Hindlimb muscle (tissue), 1 donor: ENCODE data around the gene NCAM1. TPM values are rescaled to one million over a fixed set of nuclear protein-coding genes. Genes with fewer than 3 reads are reported as not detected.
"Not testable (repeated sequence)": the region's sequence is repeated elsewhere in the genome, so short reads cannot be mapped to it uniquely, and the experiment has no call there.

Experiments used
- DNase-seq: peaks from one replicate; pipeline ENCODE4 v3.0.0-alpha.2; 2013
- polyA plus RNA-seq: library from polyadenylated mRNA; unstranded; fragments of 120-200 nt; gene quantifications from one replicate; pipeline ENCODE4 v1.2.1, GENCODE V29; 2013; ENCODE audit not compliant: insufficient read length

Gene NCAM1
- polyA plus RNA-seq, 1 donor = 183 TPM

DNA sequence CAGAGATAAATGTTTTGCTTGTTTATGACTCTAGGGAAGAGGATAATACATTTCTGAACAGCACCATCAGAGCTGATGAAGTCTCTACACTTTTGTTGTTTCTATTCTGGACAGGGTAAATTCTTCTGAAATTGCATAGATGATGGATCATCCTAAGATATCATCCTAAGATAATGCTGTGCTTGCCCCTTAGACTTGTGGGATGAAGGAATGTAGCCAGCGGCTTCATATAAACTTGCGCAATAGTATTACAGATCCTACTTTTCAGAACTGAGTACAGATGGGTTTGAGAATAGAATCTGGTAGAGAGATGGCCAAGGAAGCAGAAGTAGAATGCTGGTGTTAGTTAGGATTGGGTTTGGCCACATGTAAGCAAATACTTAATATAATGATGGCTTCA lies 61.0 kb downstream of the NCAM1 start:
- no peak for DNase-seq

DNA sequence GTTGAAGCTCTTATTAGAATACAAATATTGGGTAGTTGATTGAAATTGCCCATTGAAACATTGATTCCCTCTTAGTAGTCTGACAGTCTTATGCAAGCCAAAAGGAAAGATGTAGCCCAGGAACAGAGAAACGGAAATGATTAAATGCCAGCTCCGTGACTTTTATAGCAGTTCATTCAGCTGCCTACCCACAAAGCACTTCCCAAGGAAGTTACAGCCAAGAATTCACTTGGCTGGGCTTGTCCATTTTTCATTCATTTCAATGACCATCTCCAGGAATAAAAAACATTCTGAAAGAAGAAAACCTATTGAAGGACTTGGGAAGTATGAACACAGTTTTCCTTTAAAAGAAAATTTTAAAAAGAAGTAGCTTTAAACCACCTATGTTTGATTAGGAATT lies 62.0 kb downstream of the NCAM1 start:
- DNase-seq = no peak

DNA sequence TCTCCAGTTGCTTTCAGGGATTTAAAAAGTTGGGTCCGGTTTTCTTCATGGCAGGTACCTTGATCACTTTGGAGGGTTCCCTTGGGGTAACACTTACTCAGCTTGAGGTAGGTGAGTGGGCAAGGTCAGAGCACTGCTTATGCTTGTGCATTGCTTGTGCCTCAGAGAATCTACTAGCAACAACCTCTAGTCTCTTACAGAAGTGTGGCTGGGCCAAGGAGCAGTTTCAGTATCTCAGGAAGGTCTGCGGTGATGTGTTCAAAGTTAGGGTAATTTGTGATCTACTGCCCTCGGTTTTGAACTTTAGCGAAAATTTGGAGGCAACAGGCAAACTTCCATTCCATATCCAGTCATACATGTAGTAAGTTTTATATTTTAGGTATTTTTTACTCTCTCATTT lies 62.8 kb downstream of the NCAM1 start:
- no peak for DNase-seq

- no peak for DNase-seq
These were observed 65.6 kb downstream of the NCAM1 start for GRCh38 chr11:113026778-113027177.

- DNase-seq = no peak
These were observed 73.4 kb downstream of the NCAM1 start for GRCh38 chr11:113034576-113034975.

DNA sequence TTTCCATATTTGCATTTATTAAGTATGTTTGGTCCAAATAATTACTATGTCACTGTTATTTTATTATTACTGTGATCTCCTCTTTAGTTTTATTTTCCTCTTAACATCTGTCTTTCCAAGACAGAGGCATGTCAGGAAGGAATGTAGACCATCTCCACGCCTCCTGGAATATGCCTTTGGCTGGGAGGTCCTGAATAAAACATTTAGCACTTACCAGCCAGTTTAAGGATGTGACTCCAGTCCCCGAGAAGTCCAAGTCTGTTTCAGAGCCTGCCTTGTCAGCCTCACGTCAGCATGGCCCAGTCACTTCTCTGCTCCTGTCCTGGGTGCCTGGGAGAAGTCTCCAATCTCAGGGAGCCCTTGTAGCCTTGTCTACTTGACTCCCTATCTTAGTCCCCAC lies 74.5 kb downstream of the NCAM1 start:
- DNase-seq = no peak

- no peak for DNase-seq
These were observed 82.5 kb downstream of the NCAM1 start for GRCh38 chr11:113043698-113044097.

- DNase-seq = no peak
These were observed 83.9 kb downstream of the NCAM1 start for GRCh38 chr11:113045146-113045545.

- no peak for DNase-seq
These were observed 85.6 kb downstream of the NCAM1 start for GRCh38 chr11:113046866-113047265.

- peak; percentile 20 for DNase-seq
These were observed 87.9 kb downstream of the NCAM1 start for GRCh38 chr11:113048820-113049768.

GRCh38 chr11:113053042-113053441 lies 91.8 kb downstream of the NCAM1 start:
- not testable (repeated sequence) for DNase-seq

DNA sequence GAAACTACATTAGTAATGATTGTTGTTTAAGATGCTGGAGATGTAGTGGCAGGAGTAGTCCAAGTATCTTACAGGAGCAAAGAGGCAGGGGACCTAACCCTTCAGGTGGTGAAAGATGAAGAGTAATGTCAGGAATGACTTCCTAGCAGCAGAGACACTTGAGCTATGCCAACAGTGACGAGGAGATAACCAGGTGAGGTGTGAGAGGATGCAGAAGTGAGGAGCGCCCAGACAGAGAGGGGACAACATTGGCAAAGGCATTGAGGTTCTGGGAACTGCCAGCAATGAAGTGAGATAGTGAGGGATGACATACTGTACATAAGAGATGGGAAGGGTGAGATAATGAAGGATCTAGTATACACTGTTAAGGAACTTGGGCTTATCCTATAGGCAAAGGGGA lies 95.8 kb downstream of the NCAM1 start:
- DNase-seq = no peak

- no peak for DNase-seq
These were observed 98.3 kb downstream of the NCAM1 start for GRCh38 chr11:113059548-113059947.

DNA sequence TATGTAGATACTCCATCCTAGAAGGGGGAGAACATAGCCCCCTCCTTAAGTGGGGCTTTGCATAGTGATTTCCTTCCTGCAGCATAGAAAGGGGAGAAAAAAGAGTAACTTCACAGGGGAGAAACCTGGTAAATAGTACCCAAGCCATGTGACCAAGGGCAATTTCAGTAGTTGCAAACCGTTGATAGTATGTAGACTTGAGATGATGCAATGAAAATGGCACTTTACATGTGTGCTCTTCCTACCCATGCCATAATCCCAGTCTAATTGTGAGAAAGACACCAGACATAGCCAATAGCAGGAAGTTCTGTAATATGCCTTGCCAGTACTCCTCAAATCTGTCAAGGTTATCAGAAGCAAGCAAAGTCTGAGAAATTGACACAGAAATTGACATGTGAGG lies 104.1 kb downstream of the NCAM1 start:
- DNase-seq = no peak

DNA sequence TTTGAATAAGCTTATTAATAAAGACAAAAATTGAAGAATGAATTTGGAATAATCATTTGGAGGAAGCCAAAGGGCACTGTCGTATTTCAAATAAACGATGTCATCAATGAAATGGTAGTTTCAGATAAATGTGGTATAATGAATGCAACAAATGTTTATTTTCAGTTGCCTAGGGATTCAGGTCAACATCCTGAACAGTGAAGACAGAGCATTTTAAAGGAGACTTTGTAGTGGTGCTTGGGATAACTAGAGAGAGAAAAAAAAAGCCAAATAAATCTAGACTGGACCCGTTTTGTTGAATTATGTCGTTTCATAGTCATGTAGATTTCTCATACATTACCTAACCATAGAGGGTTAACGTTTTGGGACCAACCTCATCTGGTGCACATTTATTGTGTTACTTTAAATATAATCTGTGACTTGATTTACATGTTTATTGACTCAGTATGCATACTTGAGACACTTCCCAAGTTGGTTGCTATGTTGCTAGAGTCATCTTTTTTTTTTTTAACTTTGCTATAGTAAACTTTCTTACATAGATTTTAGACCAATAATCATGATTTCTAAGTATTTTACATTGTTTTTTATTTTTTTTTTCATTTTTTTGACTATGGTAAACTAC lies 111.1 kb downstream of the NCAM1 start:
- DNase-seq = no peak

- no peak for DNase-seq
These were observed 112.2 kb downstream of the NCAM1 start for GRCh38 chr11:113073290-113073953.

DNA sequence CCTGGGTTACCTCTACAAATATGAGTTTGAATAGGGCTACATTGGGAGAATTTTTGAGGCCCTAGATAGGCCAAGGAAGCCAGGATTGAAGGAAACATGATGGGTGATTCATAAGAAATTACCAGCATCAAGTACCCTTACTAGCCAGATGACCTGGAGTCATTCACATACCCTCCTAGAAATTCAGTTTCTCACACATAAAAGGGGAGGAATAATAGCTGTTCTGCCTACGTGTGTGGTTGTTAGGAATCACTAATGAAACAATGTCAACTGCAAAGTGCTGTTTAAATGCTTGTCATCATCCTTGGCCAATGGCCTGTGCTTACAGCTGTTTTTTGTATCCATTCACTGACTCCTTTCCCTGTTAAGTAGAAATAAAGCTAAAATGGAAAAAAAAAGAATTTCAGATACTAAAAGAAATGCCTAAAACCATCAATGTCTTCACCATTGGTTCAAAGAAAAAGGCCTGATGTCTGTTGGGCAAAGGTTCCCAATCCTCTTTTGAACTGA lies 114.4 kb downstream of the NCAM1 start:
- no peak for DNase-seq

- DNase-seq = no peak
These were observed 116.2 kb downstream of the NCAM1 start for GRCh38 chr11:113077379-113077778.

- DNase-seq = no peak
These were observed 121.2 kb downstream of the NCAM1 start for GRCh38 chr11:113082341-113082955.

DNA sequence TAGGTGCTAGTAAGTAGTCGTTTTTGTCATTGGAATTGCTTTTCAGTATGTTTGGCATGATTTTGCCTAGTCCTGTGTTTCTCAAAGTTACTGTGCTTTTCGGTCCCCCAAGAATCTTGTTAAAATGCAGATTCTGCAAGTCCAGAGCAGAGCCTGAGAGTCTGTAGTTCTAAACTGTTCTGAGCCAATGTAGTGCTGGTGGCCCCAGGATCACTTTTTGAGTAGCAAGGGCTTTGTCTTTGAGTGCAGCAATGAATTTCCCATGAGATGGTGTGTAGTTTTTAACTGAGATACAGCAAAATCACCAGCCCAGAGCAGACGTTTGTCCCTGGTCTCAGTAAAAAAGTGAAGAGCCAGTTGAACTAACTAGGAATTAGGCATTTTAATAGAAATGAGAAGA lies 122.4 kb downstream of the NCAM1 start:
- no peak for DNase-seq

DNA sequence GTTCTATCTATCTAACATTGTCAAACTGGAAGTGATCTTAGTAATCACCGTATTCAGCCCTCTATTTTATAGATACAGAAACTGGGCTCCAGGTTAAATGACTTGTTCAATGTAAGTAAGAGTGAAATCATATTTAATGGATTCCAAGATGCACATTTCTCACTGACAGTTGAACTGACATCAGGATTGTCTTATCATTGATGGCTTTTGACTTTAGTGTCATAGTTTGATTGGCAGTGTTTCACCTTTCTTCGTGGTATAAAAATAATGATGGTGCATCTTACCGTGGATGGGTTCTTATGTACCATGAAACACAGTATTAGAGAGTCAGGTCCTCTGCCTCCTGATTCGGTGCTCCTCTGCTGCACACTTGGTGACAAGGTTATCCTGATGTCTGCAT lies 123.1 kb downstream of the NCAM1 start:
- no peak for DNase-seq

- DNase-seq = no peak
These were observed 124.2 kb downstream of the NCAM1 start for GRCh38 chr11:113085446-113085845.

DNA sequence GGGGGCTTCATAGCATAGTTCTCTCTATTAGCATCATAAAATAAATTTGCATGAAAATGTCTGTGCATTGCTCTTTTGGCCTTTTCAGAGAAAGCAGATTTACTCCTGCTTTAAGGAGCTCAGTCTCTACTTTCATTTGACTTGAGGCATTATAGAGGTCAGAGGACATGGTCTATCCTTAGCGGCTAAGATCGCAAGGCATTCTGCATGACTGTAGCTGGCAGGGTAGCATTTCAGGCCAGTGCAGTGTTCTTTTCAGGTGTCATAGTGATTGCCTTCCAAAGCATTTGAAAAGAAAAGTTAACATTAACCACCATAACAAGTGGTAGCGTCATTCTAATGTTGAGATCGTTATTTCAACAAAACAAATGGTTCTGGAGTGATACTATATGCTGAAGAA lies 126.5 kb downstream of the NCAM1 start:
- DNase-seq = no peak
